Vagina (tissue), 2 donors: Measurements from ENCODE around the gene RIOX2.

Experiments
- CTCF ChIP-seq, 3 experiments: fragments of 450-650 bp in 2 of 3; fragments of 200-600 bp in 1 of 3; sonication (generic) in 1 of 3; IDR thresholded peaks; one replicate each; pipeline ENCODE4 v1.5.1; 2017 to 2019; ENCODE audit warnings: antibody characterized with exemption in 3 of 3, mild to moderate bottlenecking in 2 of 3, moderate library complexity in 2 of 3
- POLR2A ChIP-seq, 2 donors: fragments of 450-650 bp; IDR thresholded peaks; one replicate each; pipeline ENCODE4 v1.6.1; 2017; ENCODE audit warnings: antibody characterized with exemption in 2 of 2, mild to moderate bottlenecking in 2 of 2, moderate library complexity in 2 of 2

GRCh38 chr3:97999103-97999502 is 26.9 kb upstream of the RIOX2 start:
- TF ChIP-seq CTCF (IDR thresholded peaks at IDR 0.05) (no peak), POLR2A (IDR thresholded peaks at IDR 0.05) (no peak)
